ENCODE data around the gene PARPBP.

- no peak for TF ChIP-seq CTCF (IDR thresholded peaks at IDR 0.05)
- no peak for TF ChIP-seq POLR2A (IDR thresholded peaks at IDR 0.05)
- TF ChIP-seq POLR2AphosphoS5 (IDR thresholded peaks at IDR 0.05), result no peak
Measured at GRCh38 chr12:102144221-102144620, 24.2 kb downstream of the PARPBP start.
